ENCODE data around the gene IL4I1. TPM values are rescaled to one million over a fixed set of nuclear protein-coding genes. Genes with fewer than 3 reads are reported as not detected.

The IL4I1 gene
- total RNA-seq, 1 experiment from 2014 or later = 0.61 TPM

GRCh38 chr19:49933643-49934042 is 37.0 kb upstream of the IL4I1 start:
- Histone ChIP-seq H2AK5ac (ENCODE audit: insufficient read length, low read length) (no peak overlapping the region), H3K4ac (ENCODE audit: low read depth, low read length) (no peak overlapping the region), H3K27ac (ENCODE audit: insufficient read length, low read depth, low read length) (no peak overlapping the region), H3K56ac (ENCODE audit: insufficient read length, low read depth, low read length) (no peak overlapping the region), H2AFZ (ENCODE audit: low read length) (no peak overlapping the region), H2BK12ac (ENCODE audit: insufficient read length, low read depth, low read length) (no peak overlapping the region), H2BK20ac (ENCODE audit: low read depth, low read length, poor library complexity, severe bottlenecking) (no peak overlapping the region), H3K23ac (ENCODE audit: insufficient read length, low read depth, low read length) (no peak overlapping the region), H2BK120ac (ENCODE audit: low read depth, low read length, poor library complexity, severe bottlenecking) (no peak overlapping the region), H2BK5ac (ENCODE audit: insufficient read length, low read length) (no peak overlapping the region), H4K8ac (replicated peaks; ENCODE audit: insufficient read length, low read depth, low read length) (no peak overlapping the region), H4K20me1 (ENCODE audit: control insufficient read depth, insufficient read depth, insufficient read length) (no peaks in the 10 kb centered on the region), H3K27me3 (ENCODE audit: insufficient read depth, low read length) (no peaks in the 10 kb centered on the region), H3T11ph (ENCODE audit: low read length) (no peak overlapping the region), H2BK15ac (ENCODE audit: low read depth, low read length) (no peak overlapping the region), H3K4me1 (ENCODE audit: insufficient read depth, low read length) (no peaks in the 10 kb centered on the region; the same call in 1 of the 2 replicates), H4K5ac (ENCODE audit: insufficient read length, low read depth, low read length) (no peak overlapping the region), H4K91ac (ENCODE audit: insufficient read length, low read depth, low read length) (no peak overlapping the region), H3K79me2 (ENCODE audit: insufficient read depth, low read length) (peaks cover 1% of the 10 kb centered on the region; the same call in 1 of the 2 replicates), H3K4me2 (ENCODE audit: insufficient read depth, insufficient read length, low read length) (no peak overlapping the region), H3K9ac (ENCODE audit: extremely low read depth, insufficient read length, low read length) (no peak overlapping the region), H3K23me2 (ENCODE audit: insufficient read length, low read depth, low read length, poor library complexity, severe bottlenecking) (peaks cover 7% of the 10 kb centered on the region), H3K14ac (ENCODE audit: insufficient read depth, low read length) (no peak overlapping the region), H3K18ac (ENCODE audit: insufficient read length, low read depth, low read length) (no peak overlapping the region), H3K79me1 (ENCODE audit: insufficient read depth, low read depth, low read length, poor library complexity, severe bottlenecking) (no peaks in the 10 kb centered on the region), H3K9me3 (ENCODE audit: control insufficient read depth, low read depth, low read length) (no peaks in the 10 kb centered on the region)
- H3K4me1 Mint-ChIP-seq = peaks cover 7 to 14% of the 10 kb centered on the region in 2 experiments
- H3K27ac Mint-ChIP-seq = peak overlapping the region in 2 of 3 experiments; percentile 5 to 91; a peak in 1 of 7 replicates
- WGBS (ENCODE audit: extremely low coverage, insufficient read length, low lambda C conversion rate) = no CpG with 5 or more reads among the region's 8 CpGs
- no peak for TF ChIP-seq CTCF (conservative IDR thresholded peaks at IDR 0.05)
- peaks cover 9 to 23% (median 9%) of the 10 kb centered on the region in 3 experiments for H3K36me3 Mint-ChIP-seq (ENCODE audit: insufficient read depth in 1 of 3, low read depth in 3 of 3)
- H3K9me3 Mint-ChIP-seq = peaks cover 0 to 4% of the 10 kb centered on the region in 2 experiments; a peak in 2 of 5 replicates
- H3K4me3 Mint-ChIP-seq = no peak overlapping the region; a peak in 1 of 5 replicates
- no peak for DNase-seq
- H3K27me3 Mint-ChIP-seq (ENCODE audit: low read depth) = peaks cover 9% of the 10 kb centered on the region

All from H9 (cell line).